Nephron (organoid): ENCODE data around the gene GATA6.

ENCODE experiments used
- H3K27ac Mint-ChIP-seq, 3 experiments: 2 replicates each; pipeline ENCODE4 v1.8.0; 2020; ENCODE audit warnings: mixed read lengths in 3 of 3, mild to moderate bottlenecking in 2 of 3, moderate library complexity in 1 of 3
- H3K27me3 Mint-ChIP-seq: 2 replicates; pipeline ENCODE4 v1.8.0; 2021; ENCODE audit warnings: low read depth, mild to moderate bottlenecking, moderate library complexity, mixed read lengths
- H3K36me3 Mint-ChIP-seq: 2 replicates; pipeline ENCODE4 v1.8.0; 2020; ENCODE audit warnings: low read depth, mixed read lengths
- H3K4me1 Mint-ChIP-seq: 2 replicates; pipeline ENCODE4 v1.8.0; 2020; ENCODE audit warnings: mixed read lengths
- H3K4me3 Mint-ChIP-seq, 3 experiments: 2 replicates each; pipeline ENCODE4 v1.8.0; 2020; ENCODE audit warnings: mild to moderate bottlenecking in 3 of 3, mixed read lengths in 3 of 3, moderate library complexity in 2 of 3
- H3K9me3 Mint-ChIP-seq: 2 replicates; pipeline ENCODE4 v1.8.0; 2020; ENCODE audit warnings: mixed read lengths
- TF ChIP-seq, protein P1 (sequence below), 3 experiments: fragments of 200-600 bp; sonication (generic); IDR thresholded peaks; one replicate each; pipeline ENCODE4 v1.5.0; 2021; ENCODE audit warnings: antibody characterized with exemption in 3 of 3; ENCODE audit not compliant: unreplicated experiment in 3 of 3

The GATA6 gene

DNA sequence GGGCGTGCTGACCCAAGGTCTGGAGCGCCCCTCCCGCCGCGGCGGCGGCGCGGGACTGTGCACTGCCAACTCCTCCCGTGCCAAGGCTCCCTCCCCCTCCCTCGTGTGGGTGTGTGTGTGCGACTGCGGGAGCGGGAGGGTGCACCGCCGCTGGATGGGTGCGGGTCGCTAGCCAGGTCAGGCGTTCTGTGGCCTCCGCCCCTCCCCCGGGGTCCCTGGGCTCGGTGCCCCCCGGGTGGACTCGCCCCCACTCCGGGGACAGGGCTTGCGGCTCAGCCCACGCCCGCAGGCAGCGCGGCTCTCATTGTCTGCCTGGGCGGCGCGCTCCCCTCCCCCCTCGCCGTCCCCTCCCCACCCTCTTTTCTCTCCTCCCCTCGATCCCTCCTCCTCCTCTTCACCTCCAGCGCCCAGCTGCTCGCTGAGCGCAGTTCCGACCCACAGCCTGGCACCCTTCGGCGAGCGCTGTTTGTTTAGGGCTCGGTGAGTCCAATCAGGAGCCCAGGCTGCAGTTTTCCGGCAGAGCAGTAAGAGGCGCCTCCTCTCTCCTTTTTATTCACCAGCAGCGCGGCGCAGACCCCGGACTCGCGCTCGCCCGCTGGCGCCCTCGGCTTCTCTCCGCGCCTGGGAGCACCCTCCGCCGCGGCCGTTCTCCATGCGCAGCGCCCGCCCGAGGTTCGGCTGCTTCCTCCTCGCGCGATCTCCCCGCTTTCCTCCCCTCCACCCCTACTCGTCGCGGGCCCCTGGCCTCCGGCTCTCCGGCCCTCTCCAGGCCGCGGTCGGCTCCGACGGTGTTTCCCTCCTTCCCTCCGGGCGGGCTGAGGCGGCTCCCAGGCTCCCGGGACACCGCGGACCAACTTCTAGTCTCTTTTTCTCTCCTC lies at the start of gene GATA6:
TSS of gene GATA6 (plus strand) at position 579 of the 878 bp plus-strand sequence. CDS start 1,556 bp downstream, outside the sequence.
- H3K36me3 Mint-ChIP-seq: peaks cover 19% of the 10 kb centered on the region
- TF ChIP-seq, protein P1, sequence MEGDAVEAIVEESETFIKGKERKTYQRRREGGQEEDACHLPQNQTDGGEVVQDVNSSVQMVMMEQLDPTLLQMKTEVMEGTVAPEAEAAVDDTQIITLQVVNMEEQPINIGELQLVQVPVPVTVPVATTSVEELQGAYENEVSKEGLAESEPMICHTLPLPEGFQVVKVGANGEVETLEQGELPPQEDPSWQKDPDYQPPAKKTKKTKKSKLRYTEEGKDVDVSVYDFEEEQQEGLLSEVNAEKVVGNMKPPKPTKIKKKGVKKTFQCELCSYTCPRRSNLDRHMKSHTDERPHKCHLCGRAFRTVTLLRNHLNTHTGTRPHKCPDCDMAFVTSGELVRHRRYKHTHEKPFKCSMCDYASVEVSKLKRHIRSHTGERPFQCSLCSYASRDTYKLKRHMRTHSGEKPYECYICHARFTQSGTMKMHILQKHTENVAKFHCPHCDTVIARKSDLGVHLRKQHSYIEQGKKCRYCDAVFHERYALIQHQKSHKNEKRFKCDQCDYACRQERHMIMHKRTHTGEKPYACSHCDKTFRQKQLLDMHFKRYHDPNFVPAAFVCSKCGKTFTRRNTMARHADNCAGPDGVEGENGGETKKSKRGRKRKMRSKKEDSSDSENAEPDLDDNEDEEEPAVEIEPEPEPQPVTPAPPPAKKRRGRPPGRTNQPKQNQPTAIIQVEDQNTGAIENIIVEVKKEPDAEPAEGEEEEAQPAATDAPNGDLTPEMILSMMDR (IDR thresholded peaks at IDR 0.05; ENCODE audit: unreplicated experiment in 3 of 3): peak; percentile 35 to 49 (median 42)
- H3K9me3 Mint-ChIP-seq: peaks cover 4% of the 10 kb centered on the region
- peaks cover 31% of the 10 kb centered on the region for H3K4me1 Mint-ChIP-seq
- H3K27me3 Mint-ChIP-seq: peaks cover 88% of the 10 kb centered on the region
- peak within 1 kb of the TSS; percentile 97 to 99 (median 97) for H3K27ac Mint-ChIP-seq
- H3K4me3 Mint-ChIP-seq: peak within 1 kb of the TSS; percentile 93 to 99 (median 95)

- H3K36me3 Mint-ChIP-seq: no peaks in the 10 kb centered on the region
- peaks cover 5% of the 10 kb centered on the region for H3K4me1 Mint-ChIP-seq
- H3K27ac Mint-ChIP-seq: no peak overlapping the region
- TF ChIP-seq, protein P1 (IDR thresholded peaks at IDR 0.05; ENCODE audit: unreplicated experiment in 3 of 3): no peak
- H3K27me3 Mint-ChIP-seq: peaks cover 7% of the 10 kb centered on the region
- H3K9me3 Mint-ChIP-seq: peaks cover 7% of the 10 kb centered on the region
- H3K4me3 Mint-ChIP-seq: no peak overlapping the region
Observed at GRCh38 chr18:22124970-22125369, 44.4 kb upstream of the GATA6 start.

DNA sequence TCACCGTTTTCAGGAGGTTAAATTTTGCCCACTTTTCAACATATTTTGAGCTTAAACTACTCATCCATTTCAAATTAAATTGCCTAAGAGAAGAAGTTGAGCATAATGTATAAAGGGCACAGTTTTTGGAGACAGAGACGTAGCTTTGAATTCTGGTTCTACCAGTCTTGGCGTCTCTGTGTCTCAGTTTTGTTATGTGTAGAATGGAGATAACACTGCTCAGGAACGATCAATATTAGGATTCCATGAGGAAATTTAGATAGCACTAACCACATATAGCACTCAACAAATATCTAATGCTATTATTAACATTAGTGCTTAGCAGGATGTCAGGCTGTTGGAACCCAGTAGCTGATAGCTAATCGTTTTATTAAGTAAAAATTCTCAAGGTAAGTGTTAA lies 40.4 kb upstream of the GATA6 start:
- Mint-ChIP-seq H3K36me3 (no peaks in the 10 kb centered on the region), H3K9me3 (peaks cover 2% of the 10 kb centered on the region), H3K27ac (no peak overlapping the region), H3K4me3 (no peak overlapping the region), H3K4me1 (peaks cover 5% of the 10 kb centered on the region), H3K27me3 (peaks cover 13% of the 10 kb centered on the region)
- TF ChIP-seq, protein P1 (IDR thresholded peaks at IDR 0.05; ENCODE audit: unreplicated experiment in 3 of 3): no peak

- no peak overlapping the region for H3K4me3 Mint-ChIP-seq
- H3K4me1 Mint-ChIP-seq: peaks cover 5% of the 10 kb centered on the region
- H3K27ac Mint-ChIP-seq: no peak overlapping the region
- no peaks in the 10 kb centered on the region for H3K36me3 Mint-ChIP-seq
- TF ChIP-seq, protein P1 (IDR thresholded peaks at IDR 0.05; ENCODE audit: unreplicated experiment in 3 of 3): no peak
- H3K27me3 Mint-ChIP-seq: peaks cover 13% of the 10 kb centered on the region
- peaks cover 2% of the 10 kb centered on the region for H3K9me3 Mint-ChIP-seq
Observed at GRCh38 chr18:22129778-22130177, 39.6 kb upstream of the GATA6 start.

DNA sequence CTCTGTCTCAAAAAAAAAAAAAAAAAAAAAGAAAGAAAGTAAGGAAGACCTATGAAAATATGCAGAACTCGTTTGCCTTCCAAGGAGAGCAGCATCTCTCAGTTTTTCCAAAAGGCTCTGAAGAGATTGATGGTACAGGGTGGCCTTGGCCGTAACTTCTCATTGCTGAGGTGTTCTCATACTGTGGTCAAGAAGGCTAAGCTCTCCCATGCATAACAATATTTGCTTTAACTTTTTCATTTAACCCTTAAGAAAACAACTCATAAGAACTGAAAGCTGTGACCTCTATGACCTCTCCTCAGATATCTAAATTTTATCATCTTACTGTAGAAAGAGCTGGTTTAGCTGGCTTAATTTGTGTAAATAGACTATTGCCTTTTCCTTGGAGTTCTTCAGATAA lies 37.1 kb upstream of the GATA6 start:
- no peaks in the 10 kb centered on the region for H3K36me3 Mint-ChIP-seq
- no peaks in the 10 kb centered on the region for H3K4me1 Mint-ChIP-seq
- H3K27ac Mint-ChIP-seq: no peak overlapping the region
- H3K9me3 Mint-ChIP-seq: peaks cover 2% of the 10 kb centered on the region
- TF ChIP-seq, protein P1 (IDR thresholded peaks at IDR 0.05; ENCODE audit: unreplicated experiment in 3 of 3): no peak
- H3K4me3 Mint-ChIP-seq: no peak overlapping the region
- peaks cover 13% of the 10 kb centered on the region for H3K27me3 Mint-ChIP-seq

DNA sequence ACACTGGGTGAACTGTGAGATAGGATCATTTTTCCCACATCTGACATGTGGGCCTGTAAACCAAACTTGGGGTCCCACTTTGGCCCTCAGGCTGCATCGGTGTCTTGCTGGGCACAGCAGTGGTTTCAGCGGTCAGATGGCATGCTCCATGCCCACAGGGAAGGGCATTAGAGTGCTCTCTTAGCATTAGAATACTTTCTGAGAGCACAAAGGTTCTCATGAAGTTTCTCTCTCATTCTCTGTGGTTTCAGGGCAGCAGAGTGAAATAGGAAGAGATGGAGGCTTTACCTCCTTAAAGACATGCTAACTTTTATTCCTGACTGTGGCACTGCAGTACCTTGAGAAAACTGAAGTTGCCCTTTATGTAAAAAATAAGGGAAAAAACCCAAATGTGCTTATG lies 36.6 kb upstream of the GATA6 start:
- Mint-ChIP-seq H3K9me3 (peaks cover 2% of the 10 kb centered on the region), H3K36me3 (no peaks in the 10 kb centered on the region), H3K27me3 (peaks cover 13% of the 10 kb centered on the region), H3K27ac (no peak overlapping the region), H3K4me3 (no peak overlapping the region), H3K4me1 (no peaks in the 10 kb centered on the region)
- TF ChIP-seq, protein P1 (IDR thresholded peaks at IDR 0.05; ENCODE audit: unreplicated experiment in 3 of 3): no peak
